Lower lobe of right lung (tissue), 2 donors: ENCODE measurements around the gene MEN1. TPM values are rescaled to one million over a fixed set of nuclear protein-coding genes. Genes with fewer than 3 reads are reported as not detected.

Source experiments
- ATAC-seq, 2 donors: fragments of 200-7000 bp; cut with Tn5 transposase; one replicate each; pipeline ENCODE4 v1.9.1; 2020 to 2022; ENCODE audit warnings: mild to moderate bottlenecking in 2 of 2, moderate library complexity in 2 of 2
- DNase-seq: peaks from one replicate; pipeline ENCODE4 v3.0.0-alpha.2; 2020
- H3K27ac ChIP-seq: fragments of 200-600 bp; one replicate; pipeline ENCODE4 v1.8.0; 2022
- H3K27me3 ChIP-seq: fragments of 200-600 bp; one replicate; pipeline ENCODE4 v1.8.0; 2022; ENCODE audit warnings: low read depth
- H3K36me3 ChIP-seq: fragments of 200-600 bp; one replicate; pipeline ENCODE4 v1.8.0; 2022; ENCODE audit warnings: mild to moderate bottlenecking
- H3K4me1 ChIP-seq: fragments of 200-600 bp; one replicate; pipeline ENCODE4 v1.8.0; 2022
- H3K4me3 ChIP-seq: fragments of 200-600 bp; one replicate; pipeline ENCODE4 v1.8.0; 2022; ENCODE audit warnings: mild to moderate bottlenecking
- H3K9me3 ChIP-seq: fragments of 200-600 bp; one replicate; pipeline ENCODE4 v1.8.0; 2022
- CTCF ChIP-seq: fragments of 200-600 bp; IDR thresholded peaks from one replicate; pipeline ENCODE4 v1.8.0; 2022; ENCODE audit warnings: antibody characterized with exemption, mild to moderate bottlenecking
- intact Hi-C: fragments of 100-400 bp; cut with DNase I; formaldehyde crosslinking; loops from one replicate; pipeline ENCODE4 v1.11.0; 2022
- total RNA-seq: library from RNA; stranded (reverse); fragmentation: NEBNext Ultra II Directional; extraction: Animal tissue kit (Norgen Biotek cat#: 25700); gene quantifications from one replicate; pipeline ENCODE4 v1.2.1, GENCODE V29; 2021
- donor health status: DM: no; HTN: yes; CAD: no; lungs with severe emphysema.

The MEN1 gene
- total RNA-seq, 1 donor from 2014 or later = 22.7 TPM

DNA sequence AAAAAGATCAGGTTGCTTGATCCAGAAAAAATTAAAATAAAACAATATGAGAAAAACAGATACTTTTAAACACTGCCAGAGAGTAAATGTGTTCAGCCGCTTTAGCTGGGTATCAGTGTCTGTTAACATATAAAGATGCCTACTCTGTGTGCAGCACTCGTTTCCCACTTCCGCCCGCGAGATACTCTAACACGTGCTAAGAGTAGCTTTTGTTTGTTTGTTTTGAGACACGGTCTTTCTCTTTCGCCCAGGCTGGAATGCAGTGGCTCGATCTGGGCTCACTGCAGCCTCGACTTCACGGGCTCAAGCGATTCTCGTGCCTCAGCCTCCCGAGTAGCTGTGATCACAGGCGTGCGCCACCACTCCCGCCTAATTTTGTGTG, 531 bp upstream of the MEN1 start:
- no peaks in the 10 kb centered on the region for H3K9me3 ChIP-seq
- peak overlapping the region; percentile 81 for H3K4me3 ChIP-seq
- H3K27ac ChIP-seq = peak overlapping the region; percentile 68
- TF ChIP-seq CTCF = no peak
- DNase-seq (no peak), ATAC-seq (peak; percentile 5 to 7)
- H3K36me3 ChIP-seq = peaks cover 11% of the 10 kb centered on the region
- intact Hi-C loops = no loop called here
- peaks cover 12% of the 10 kb centered on the region for H3K4me1 ChIP-seq
- H3K27me3 ChIP-seq = no peaks in the 10 kb centered on the region

GRCh38 chr11:64809781-64810241, 540 bp downstream of the MEN1 start:
- Histone ChIP-seq H3K4me3 (peak overlapping the region; percentile 81), H3K27me3 (no peaks in the 10 kb centered on the region), H3K9me3 (no peaks in the 10 kb centered on the region), H3K27ac (peak overlapping the region; percentile 68), H3K4me1 (peaks cover 14% of the 10 kb centered on the region), H3K36me3 (peaks cover 22% of the 10 kb centered on the region)
- intact Hi-C loops = no loop called here
- ATAC-seq (peak; percentile 37 to 69), DNase-seq (no peak)
- TF ChIP-seq CTCF = no peak

DNA sequence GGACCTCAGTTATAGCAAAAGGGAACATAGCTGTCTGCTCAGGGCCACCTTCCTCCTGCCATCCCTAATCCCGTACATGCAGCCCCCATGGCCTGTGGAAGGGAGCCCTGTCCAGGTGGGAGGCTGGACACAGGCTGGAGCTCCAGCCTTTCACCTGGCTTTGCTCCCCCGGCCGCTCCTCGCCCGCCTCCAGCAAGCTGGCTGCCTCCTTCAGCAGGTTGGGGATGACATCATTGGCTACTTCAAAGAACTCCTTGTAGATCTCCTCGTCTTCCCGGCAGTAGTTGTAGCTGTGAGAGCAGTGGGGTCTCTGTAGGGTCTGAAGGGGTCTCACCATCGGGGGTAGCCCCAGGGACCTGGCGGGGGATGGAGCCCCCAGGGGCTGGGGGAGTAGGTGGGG, 4.9 kb downstream of the MEN1 start:
- TF ChIP-seq CTCF = no peak
- no peaks in the 10 kb centered on the region for H3K9me3 ChIP-seq
- peaks cover 26% of the 10 kb centered on the region for H3K36me3 ChIP-seq
- H3K4me3 ChIP-seq = no peak overlapping the region
- no peak overlapping the region for H3K27ac ChIP-seq
- no peak for ATAC-seq
- H3K27me3 ChIP-seq = no peaks in the 10 kb centered on the region
- H3K4me1 ChIP-seq = peaks cover 47% of the 10 kb centered on the region
- intact Hi-C loops = no loop called here
- DNase-seq = no peak

DNA sequence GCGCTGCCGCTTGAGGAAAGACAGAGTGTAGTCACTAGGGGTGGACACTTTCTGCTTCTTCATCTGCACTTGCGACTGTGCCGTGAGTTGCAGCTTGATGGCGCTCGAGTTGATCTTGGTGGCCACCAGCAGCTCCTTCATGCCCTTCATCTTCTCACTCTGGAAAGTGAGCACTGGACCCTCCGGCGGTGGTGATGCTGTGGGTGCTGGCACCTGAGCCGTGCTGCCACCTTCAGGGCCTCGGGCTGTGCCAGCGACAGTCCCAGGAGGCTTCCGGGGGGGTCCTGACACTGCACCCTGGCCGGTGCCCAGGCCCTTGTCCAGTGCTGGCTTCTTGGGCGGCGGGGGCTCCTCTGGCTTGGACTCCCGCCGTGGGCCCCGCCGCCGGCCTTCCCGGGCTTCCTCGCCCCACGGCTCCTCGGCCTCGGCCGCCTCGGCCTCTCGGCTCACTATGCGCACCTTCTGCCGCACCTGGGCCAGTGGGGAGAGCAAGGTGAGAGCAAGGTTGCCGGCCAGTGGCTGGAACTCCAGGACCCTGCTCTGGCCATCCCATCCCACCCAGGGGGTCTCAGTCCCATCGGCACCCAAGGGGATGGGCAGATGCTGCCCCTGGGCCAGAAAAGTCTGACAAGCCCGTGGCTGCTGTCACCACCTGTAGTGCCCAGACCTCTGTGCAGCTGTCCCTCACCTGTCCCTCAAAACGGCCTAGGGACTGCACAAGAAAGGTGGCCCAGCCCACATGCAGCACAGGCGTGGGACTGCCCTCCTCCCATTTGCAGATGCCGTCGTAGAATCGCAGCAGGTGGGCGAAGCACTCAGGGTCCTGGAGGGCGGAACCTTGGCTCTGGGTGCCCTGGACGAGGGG, 5.8 kb downstream of the MEN1 start:
- H3K4me1 ChIP-seq = peaks cover 44% of the 10 kb centered on the region
- no peak for ATAC-seq
- H3K36me3 ChIP-seq = peaks cover 26% of the 10 kb centered on the region
- no peak for TF ChIP-seq CTCF
- no peak for DNase-seq
- peak overlapping the region; percentile 85 for H3K27ac ChIP-seq
- H3K27me3 ChIP-seq = no peaks in the 10 kb centered on the region
- H3K4me3 ChIP-seq = peak overlapping the region; percentile 78
- intact Hi-C loops = no loop called here
- no peaks in the 10 kb centered on the region for H3K9me3 ChIP-seq

GRCh38 chr11:64803846-64804345, 6.5 kb downstream of the MEN1 start:
- ATAC-seq = peak; percentile 7 to 26
- intact Hi-C loops = no loop called here

More at GRCh38 chr11:64803846-64804345, 6.5 kb downstream of the MEN1 start:
- Histone ChIP-seq H3K36me3 (peaks cover 26% of the 10 kb centered on the region), H3K27me3 (no peaks in the 10 kb centered on the region), H3K27ac (peak overlapping the region; percentile 85), H3K4me1 (peaks cover 37% of the 10 kb centered on the region), H3K9me3 (no peaks in the 10 kb centered on the region), H3K4me3 (peak overlapping the region; percentile 78)
- no peak for TF ChIP-seq CTCF
- DNase-seq = no peak
